Epithelial cell of esophagus (primary cell): ENCODE data around the gene NLGN4Y.

Source experiments
- DNase-seq: peaks from one replicate; pipeline ENCODE4 v3.0.0; 2010; ENCODE audit warnings: low read depth
- H3K4me3 ChIP-seq: 2 replicates; pipeline ENCODE4 v1.5.1; 2011; ENCODE audit warnings: mild to moderate bottlenecking, low read length, control low read depth
- CTCF ChIP-seq: IDR thresholded peaks from 2 replicates; pipeline ENCODE4 v1.5.1; 2011; ENCODE audit warnings: low read depth, mild to moderate bottlenecking, low read length, control low read depth, inconsistent platforms; ENCODE audit not compliant: insufficient read depth; ENCODE audit errors: missing control alignments

NLGN4Y gene

GRCh38 chrY:14748329-14748728 is 224.0 kb downstream of the NLGN4Y start:
- no peak overlapping the region for H3K4me3 ChIP-seq
- TF ChIP-seq CTCF, result no peak

GRCh38 chrY:14755571-14755970 is 231.2 kb downstream of the NLGN4Y start:
- H3K4me3 ChIP-seq, result no peak overlapping the region
- DNase-seq, result no peak
- TF ChIP-seq CTCF, result no peak

More at GRCh38 chrY:14748329-14748728, 224.0 kb downstream of the NLGN4Y start:
- DNase-seq, result no peak

GRCh38 chrY:14762903-14763302 is 238.6 kb downstream of the NLGN4Y start:
- no peak overlapping the region for H3K4me3 ChIP-seq

GRCh38 chrY:14763600-14763999 is 239.3 kb downstream of the NLGN4Y start:
- H3K4me3 ChIP-seq, result no peak overlapping the region
- no peak for TF ChIP-seq CTCF
- no peak for DNase-seq

More at GRCh38 chrY:14762903-14763302, 238.6 kb downstream of the NLGN4Y start:
- no peak for DNase-seq
- no peak for TF ChIP-seq CTCF

GRCh38 chrY:14778208-14778607 is 253.9 kb downstream of the NLGN4Y start:
- TF ChIP-seq CTCF, result no peak
- DNase-seq, result no peak
- H3K4me3 ChIP-seq, result no peak overlapping the region

- no peak for TF ChIP-seq CTCF
- DNase-seq, result no peak
- no peak overlapping the region for H3K4me3 ChIP-seq
Observed at GRCh38 chrY:14793104-14793503, 268.8 kb downstream of the NLGN4Y start.

GRCh38 chrY:14793674-14794073 is 269.3 kb downstream of the NLGN4Y start:
- no peak for DNase-seq
- H3K4me3 ChIP-seq, result no peak overlapping the region
- no peak for TF ChIP-seq CTCF
